Measurements from ENCODE around the gene UBE2K.
A peak's percentile ranks its signal among the peaks of the same experiment; 100 is the strongest.
"Not testable (repeated sequence)": the region's sequence is repeated elsewhere in the genome, so short reads cannot be mapped to it uniquely, and the experiment has no call there.

UBE2K gene

DNA sequence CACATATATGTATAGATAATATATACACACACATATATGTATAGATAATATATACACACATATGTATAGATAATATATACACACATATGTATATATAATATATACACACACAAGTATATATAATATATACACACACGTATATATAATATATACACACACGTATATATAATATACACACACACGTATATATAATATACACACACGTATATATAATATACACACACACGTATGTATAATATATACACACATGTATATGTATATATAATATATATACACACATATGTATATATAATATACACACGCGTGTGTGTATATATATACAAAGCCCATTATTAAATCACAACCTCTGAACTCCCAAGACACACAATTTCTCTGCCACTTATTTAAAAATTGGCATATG lies 8.0 kb upstream of the UBE2K start:
- no peak for DNase-seq (ENCODE audit: low spot score)

DNA sequence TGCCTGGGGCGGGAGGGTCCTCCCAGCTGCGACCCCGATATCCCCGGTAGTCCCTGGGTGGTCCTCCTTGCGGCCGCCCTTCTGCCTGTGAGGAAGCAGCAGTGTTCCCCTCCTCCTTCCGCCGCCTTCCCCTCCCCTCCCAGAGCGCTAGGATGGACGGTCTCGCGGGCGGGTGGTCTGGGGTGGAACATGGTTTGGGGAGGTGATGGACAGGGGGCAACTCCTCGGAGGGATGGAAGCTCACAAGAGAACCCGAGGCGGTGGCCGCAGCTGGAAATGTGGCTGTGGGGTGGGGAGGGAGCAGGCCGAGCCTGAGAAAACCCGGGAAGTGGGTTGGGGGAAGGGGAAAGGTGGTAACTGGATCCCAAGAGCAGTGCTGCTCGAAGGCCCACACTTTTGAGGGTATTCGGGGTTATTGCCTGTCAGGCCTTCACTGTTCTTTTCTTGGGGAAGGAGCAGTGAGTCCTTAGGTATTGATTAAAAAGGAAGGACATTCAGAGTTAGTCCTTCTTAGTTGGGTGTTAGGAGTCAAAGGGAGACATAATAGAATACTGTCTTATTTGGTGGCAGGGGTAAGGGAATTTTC lies 581 bp downstream of the UBE2K start:
- peak; percentile 37 for DNase-seq (ENCODE audit: low spot score)

DNA sequence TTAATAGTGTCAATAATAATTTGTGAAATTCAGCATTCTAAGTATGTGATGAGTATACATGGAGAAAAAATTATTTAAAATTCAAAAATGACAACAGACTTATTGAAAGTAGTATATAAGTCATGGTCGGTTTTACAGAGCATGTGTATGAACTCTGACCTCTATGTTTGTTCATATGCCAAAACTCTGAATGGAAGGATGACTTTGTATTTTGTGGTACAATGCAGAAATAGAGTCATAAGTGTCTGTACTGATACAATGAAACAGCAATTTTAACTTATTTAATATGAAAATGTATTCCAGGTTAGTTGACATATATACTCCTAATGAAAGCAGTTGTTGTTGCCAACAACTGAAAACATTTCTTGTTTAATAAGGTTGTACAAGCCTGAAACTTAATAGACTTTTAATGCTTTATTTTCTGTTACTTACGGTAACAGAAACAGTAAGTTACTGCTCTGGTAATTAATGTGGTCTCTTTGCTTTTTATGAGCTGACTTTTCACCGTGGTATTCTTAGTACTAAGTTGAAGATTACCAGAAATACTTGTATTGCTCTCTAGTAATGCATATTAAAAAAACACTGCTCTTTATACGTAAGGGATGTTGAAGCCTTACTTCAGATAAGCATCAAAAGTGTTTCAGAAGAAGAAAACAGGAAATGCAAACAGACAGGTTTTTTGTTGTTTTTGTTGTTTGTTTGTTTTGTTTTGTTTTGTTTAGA lies 1.9 kb downstream of the UBE2K start:
- DNase-seq (ENCODE audit: low spot score), result no peak

DNA sequence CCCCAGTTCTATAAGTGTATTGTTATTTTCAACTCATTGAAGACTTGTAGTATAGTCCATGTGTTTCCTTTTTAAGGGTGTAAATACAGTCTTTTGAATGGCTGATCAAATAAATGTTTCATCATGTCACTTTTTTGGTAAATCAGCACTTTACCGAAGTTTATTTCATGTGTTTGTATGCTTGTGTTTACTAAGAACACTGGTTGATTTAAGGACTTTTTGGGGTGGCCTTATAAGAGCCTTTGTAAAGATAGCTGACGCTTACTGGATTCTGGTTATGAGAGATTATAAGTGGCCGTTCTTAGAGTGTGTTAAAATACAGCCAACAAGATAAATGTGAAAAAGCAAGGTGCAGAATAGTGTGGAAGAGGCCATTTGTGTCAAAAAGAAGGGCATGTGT lies 2.6 kb downstream of the UBE2K start:
- DNase-seq (ENCODE audit: low spot score), result no peak

DNA sequence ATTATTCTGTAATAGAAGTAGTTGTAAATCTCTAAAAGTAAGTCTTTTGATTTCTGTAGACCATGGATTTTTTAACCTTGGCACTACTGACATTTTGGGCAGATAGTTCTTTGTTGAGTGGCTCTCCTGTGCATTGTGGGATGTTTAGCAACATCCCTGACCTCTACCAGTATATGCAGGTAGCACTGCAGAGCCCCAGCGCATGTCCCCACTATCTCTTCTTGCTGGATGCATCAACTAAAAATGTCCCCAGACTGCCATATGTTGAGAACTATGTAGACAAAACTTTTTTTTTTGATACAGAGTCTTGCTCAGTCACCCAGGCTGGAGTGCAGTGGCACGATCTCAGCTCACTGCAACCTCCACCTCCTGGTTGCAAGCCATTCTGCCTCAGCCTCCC lies 4.8 kb downstream of the UBE2K start:
- DNase-seq (ENCODE audit: low spot score), result no peak

DNA sequence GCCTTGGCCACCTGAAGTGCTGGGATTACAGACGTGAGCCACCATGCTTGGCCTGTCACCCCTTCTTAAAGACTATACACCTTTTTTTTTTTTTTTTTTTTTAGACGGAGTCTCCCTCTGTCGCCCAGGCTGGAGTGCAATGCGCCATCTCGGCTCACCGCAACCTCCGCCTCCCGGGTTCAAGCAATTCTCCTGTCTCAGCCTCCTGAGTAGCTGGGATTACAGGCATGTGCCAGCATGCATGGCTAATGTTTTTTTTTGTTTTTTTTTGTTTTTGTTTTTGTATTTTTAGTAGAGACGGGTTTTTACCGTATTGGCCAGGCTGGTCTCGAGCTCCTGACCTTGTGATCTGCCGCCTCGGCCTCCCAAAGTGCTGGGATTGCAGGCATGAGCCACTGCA lies 6.9 kb downstream of the UBE2K start:
- not testable (repeated sequence) for DNase-seq (ENCODE audit: low spot score)

DNA sequence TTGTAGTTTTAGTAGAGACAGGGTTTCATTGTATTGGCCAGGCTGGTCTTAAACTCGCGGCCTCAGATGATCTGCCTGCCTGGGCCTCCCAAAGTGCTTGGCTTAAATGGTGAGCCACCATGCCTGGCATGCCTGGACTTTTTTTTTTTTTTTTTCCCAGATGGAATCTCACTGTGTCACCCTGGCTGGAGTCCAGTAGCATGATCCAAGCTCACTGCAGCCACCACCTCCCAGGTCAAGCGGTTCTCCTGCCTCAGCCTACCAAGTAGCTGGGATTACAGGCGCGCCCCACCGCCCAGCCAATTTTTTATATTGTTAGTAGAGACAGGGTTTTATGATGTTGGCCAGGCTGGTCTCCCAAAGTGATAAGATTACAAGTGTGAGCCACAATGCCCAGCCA lies 8.4 kb downstream of the UBE2K start:
- peak; percentile 44 for DNase-seq (ENCODE audit: low spot score)

DNA sequence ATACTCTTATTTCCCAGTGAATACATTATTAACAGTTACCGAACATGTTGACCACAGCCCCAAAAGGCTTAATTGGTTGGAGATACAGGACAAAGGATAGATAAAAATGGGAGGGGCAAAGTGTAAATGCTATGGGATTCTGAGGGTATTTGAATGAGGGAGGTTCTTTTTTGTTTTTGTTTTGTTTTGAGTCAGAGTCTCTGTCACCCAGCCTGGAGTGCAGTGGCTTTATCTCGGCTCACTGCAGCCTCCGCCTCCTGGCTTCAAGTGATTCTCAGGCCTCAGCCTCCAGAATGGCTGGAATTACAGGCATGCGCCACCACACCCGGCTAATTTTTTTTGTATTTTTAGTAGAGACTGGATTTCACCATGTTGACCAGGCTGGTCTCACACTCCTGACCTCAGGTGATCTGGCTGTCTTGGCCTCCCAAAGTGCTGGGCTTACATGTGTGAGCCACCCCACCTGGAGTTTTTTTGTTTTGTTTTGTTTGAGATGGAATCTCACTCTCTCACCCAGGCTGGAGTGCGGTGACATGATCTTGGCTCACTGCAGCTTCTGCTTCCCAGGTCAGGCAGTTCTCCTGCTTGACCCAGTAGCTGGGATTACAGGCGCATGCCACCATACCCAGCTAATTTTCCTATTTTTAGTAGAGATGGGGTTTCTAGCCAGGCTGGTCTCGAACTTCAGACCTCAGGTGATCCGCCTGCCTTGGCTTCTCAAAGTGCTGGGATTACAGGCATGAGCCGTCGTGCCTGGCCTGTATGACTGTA lies 9.0 kb downstream of the UBE2K start:
- no peak for DNase-seq (ENCODE audit: low spot score)

DNA sequence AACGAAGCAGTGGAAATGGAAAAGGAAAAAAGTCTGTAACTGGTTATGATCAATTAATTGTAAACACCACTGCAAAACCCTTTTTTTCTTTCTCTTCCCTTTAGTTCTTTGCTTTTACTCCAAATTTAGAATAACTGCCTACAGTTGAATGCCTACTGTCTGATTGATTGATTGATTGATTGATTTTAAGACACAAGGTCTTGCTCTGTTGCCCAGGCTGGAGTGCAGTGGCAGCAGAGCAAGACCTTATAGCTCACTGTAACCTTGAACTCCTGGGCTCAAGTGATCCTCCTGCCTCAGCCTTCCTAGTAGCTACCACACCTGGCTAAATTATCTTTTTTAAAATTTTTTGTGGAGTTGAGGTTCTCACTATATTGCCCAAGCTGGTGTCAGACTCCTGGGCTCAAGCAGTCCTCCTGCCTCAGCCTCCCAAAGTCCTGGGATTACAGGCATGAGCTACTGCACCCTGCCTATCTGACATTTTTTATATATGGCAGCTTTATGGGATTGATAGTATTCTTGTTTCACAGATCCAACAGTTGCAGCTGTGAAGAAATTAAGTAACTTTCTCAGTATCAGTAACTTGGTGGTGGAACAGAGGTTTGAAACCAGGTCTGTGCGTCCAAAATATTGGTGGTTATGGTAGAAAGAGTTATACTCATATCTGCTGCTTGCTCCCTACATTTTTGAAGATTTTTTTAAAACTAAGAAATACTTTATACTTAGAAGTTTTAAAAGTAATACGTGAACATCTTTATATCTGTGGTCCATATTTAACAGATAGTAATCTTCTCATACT lies 12.4 kb downstream of the UBE2K start:
- DNase-seq (ENCODE audit: low spot score), result no peak

DNA sequence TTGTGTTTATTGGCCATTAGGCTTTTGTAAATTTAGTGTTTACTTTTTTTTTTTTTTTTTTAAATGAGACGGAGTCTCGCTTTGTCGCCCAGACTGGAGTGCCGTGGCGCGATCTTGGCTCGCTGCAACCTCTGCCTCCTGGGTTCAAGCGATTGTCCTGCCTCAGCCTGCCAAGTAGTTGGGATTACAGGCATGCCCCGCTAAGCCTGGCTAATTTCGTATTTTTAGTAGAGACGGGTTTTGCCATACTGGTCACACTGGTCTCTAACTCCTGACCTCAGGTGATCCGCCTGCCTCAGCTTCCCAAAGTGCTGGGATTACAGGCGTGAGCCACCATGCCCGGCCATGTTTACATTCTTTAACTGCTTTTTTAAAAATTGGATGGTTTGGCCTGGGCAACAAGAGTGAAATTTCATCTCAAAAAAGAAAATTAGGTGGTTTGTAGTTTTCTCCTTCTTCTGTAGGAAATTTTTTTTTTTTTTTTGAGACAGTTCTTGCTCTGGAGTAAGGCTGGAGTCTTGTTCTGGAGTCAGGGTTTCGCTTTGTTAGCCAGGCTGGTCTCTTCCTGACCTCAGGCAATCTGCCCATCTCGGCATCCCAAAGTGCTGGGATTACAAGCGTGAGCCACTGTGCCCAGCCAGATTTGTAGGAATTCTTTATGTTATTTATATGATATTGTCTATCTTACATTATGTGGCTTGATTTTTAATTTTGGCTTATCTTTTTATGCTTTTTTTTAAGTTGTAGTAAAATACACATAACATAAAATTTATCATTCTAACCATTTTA lies 15.1 kb downstream of the UBE2K start:
- no peak for DNase-seq (ENCODE audit: low spot score)

DNA sequence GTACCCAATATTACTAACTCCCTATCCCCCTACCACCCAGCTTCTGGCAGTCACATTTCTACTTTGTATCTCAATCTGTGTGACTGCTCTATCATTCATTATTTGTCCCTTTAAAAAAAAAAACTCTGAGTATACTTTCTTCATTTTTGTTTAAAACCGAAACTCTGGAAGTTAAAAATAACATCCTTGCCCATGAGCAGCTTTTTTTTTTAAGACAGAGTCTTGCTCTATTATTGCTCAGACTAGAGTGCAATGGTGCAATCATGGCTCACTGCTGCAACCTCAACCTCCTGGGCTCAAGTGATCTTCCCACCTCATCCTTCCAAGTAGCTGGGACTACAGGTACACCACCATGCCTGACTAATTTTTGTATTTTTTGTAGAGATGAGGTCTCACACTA lies 15.8 kb downstream of the UBE2K start:
- peak; percentile 18 for DNase-seq (ENCODE audit: low spot score)

DNA sequence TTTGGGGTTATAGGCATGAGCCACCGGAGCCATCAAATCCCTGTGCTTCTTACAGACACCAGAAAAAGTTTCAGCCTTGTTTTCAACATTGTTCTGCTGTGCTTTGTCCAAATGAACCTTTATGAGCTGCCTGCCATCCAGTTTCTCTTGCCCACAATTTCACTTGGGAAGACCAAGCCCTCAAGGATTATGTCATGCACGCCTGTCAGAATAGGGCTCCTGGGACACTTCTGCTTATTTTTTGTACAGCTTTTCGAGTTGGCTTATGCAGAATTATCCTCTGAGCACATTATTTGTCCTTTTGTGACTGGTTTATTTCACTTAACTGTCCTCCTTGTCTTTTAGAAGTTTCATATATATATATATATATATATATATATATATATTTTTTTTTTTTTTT lies 16.2 kb downstream of the UBE2K start:
- DNase-seq (ENCODE audit: low spot score), result no peak

DNA sequence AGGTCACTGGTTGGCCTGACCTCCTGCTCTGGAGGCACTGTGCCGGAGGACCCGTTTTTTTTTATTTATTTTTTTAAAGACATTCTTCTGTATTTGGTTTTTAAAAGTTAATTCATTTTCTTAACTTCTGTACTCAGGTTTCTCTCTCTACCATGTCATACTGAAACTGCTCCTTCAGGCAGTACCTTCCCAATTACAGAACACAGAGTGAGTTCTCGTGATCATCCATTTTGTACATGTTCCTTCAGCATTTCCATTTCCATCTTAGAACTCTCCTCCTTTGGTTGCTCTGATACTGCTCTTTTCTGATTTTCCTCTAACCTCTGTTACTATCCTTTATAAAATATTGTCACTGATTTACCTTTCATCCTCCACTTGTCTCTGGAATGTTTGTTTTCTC lies 17.9 kb downstream of the UBE2K start:
- no peak for DNase-seq (ENCODE audit: low spot score)

DNA sequence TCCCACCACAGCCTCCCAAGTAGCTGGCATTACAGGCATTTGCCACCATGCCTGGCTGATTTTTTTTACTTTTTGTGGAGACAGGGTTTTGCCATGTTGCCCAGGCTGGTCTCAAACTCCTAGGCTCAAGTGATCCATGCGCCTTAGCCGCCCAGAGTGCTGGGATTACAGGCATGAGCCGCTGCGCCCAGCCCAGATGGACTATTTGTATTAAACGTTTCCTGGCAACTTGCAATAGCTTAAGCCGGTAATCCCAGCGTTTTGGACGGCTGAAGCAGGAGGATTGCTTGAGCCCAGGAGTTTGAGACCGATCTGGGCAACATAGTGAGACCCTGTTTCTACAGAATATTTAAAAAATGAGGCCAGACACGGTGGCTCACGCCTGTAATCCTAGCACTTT lies 18.4 kb downstream of the UBE2K start:
- DNase-seq (ENCODE audit: low spot score), result no peak

DNA sequence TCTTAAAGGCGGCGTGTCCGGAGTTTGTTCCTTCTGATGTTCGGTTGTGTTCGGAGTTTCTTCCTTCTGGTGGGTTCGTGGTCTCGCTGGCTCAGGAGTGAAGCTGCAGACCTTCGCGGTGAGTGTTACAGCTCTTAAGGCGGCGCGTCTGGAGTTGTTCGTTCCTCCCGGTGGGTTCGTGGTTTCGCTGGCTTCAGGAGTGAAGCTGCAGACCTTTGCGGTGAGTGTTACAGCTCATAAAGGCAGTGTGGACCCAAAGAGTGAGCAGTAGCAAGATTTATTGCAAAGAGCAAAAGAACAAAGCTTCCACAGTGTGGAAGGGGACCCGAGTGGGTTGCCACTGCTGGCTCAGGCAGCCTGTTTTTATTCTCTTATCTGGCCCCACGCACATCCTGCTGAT lies 19.8 kb downstream of the UBE2K start:
- not testable (repeated sequence) for DNase-seq (ENCODE audit: low spot score)

DNA sequence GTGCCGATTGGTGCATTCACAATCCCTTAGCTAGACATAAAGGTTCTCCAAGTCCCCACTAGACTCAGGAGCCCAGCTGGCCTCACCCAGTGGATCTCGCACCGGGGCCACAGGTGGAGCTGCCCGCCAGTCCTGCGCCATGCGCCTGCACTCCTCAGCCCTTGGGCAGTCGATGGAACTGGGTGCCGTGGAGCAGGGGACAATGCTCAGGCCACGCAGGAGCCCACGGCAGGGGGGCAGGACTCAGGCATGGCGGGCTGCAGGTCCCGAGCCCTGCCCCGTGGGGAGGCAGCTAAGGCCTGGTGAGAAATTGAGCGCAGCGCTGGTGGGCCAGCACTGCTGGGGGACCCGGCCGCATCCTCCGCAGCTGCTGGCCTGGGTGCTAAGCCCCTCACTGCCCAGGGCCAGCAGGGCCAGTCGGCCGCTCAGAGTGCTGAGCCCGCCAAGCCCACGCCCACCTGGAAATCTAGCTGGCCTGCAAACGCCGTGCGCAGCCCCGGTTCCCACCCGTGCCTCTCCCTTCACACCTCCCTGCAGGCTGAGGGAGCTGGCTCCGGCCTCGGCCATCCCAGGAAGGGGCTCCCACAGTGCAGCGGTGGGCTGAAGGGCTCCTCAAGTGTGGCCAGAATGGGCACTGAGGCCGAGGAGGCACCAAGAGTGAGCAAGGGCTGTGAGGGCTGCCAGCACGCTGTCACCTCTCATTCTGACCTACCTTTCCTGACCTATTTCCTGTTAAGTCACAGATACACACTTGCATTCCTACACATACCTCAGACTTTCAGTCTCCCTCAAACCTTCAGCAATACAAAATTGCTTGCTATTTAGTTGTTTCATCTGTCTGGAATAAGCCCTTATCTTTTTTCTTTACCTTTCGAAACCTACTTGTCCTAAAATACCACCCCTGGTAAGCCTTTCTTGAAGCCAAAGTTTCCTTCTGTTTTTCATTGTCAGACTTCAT lies 20.7 kb downstream of the UBE2K start:
- DNase-seq (ENCODE audit: low spot score), result no peak

DNA sequence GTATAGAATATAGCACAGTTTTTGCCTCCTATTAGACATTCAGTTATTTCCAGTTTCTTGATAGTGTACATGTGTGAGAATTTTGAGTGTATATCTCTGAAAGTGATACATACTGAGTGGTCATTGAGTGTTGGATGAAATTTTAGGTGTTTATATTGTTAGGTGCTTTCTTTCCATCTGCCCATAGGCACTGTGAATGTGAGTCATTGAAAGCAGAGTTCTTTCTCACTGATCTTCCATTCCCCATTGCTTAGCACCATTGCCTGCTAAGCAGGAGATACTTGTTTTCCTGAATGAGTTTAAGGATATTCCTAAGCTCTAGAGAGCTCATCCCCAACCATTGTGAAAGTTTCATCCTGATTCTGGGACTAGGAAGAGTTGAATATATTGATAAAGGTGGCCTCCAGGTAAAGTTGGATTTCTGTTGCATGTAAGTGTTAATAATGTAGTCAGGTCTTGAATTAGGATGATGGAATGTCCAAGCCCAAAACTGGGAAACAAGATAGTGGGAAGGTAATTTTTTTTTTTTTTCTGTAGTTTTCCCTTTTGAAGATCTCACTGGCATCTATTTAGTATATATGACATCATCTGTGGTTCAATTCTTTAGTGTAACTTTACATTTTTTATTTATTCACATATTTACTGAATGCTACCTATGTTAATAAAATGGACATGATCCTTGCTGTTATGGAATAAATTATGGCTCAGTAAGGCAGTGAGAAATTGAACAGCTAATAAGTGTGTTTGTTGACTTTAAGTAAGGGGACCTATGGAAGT lies 22.1 kb downstream of the UBE2K start:
- DNase-seq (ENCODE audit: low spot score), result no peak

DNA sequence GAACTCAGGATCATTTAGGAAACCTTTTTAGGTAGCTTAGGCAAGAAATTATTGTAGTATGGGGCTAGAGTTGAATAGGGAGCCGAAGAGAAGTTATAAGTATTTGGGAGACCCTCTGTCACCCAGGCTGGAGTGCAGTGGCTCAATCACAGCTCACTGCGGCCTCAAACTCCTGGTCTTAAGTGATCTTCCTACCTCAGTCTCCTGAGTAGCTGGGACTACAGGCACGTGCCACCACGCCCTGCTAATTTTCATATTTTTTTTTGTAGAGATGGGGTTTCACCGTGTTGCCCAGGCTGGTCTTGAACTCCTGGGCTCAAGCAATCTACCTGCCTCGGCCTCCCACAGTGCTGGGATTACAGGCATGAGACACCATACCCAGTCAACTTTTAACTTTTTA lies 23.3 kb downstream of the UBE2K start:
- DNase-seq (ENCODE audit: low spot score), result not testable (repeated sequence)

DNA sequence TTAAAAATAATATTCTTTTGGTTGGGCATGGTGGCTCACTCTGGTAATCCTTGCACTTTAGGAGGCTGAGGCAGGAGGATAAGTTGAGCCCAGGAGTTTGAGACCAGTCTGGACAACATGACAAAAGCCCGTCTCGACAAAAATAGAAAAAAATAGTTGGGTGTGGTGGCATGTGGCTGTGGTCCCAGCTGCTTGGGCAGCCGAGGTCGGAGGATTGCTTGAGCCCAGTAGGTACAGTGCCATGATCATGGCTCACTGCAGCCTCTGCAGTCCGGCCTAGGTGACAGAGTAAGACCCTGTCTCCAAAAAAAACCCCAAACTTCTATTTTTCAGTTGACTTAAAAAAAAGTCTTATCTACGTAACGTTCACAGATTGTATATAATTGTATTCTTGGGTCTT lies 23.9 kb downstream of the UBE2K start:
- DNase-seq (ENCODE audit: low spot score), result no peak

DNA sequence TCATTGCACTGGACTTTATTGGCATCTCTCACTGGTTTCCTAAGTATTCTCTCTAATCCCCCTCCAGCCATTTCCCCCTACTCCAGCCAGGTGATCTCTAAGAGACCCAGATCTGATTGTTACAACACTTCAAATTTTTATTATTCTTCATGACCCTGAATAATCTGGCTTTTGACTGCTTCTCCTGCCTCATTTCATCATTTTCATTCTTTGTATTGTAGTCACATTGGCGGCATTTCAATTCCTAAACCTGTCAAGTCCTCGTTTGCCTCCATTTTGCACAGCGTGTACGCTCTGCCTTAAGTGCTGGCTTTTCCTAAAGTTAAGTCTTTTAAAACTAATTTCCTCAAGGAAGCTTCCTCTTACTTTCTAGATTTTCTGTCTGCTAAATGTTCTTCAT lies 31.6 kb downstream of the UBE2K start:
- DNase-seq (ENCODE audit: low spot score), result peak; percentile 14

Measured in AG20443 (cell line).